K562 (cell line): ENCODE measurements around the gene PPM1H. TPM values are rescaled to one million over a fixed set of nuclear protein-coding genes. Genes with fewer than 3 reads are reported as not detected.

ENCODE experiments used
- CCNT2 ChIP-seq: IDR thresholded peaks from 2 replicates; pipeline ENCODE4 v1.6.1; 2011; ENCODE audit warnings: borderline replicate concordance, low read depth, mild to moderate bottlenecking, moderate library complexity, mixed read lengths, low read length; ENCODE audit not compliant: insufficient read length; ENCODE audit errors: extremely low read depth
- CHD4 ChIP-seq: fragments of 200-600 bp; sonication (generic); IDR thresholded peaks from 3 replicates; pipeline ENCODE4 v1.6.1; 2012; ENCODE audit warnings: low read depth, mild to moderate bottlenecking, mixed read lengths, low read length, inconsistent platforms; ENCODE audit not compliant: insufficient read depth, insufficient replicate concordance, poor library complexity, severe bottlenecking
- DDX20 ChIP-seq: fragments of 450-650 bp; IDR thresholded peaks from 2 replicates; pipeline ENCODE4 v1.6.1; 2016; ENCODE audit warnings: missing genetic modification characterization, low read depth, mild to moderate bottlenecking, missing compliant biosample characterization, moderate library complexity
- EP400 ChIP-seq: fragments of 450-650 bp; IDR thresholded peaks from 2 replicates; pipeline ENCODE4 v1.6.1; 2017; ENCODE audit warnings: antibody characterized with exemption, mild to moderate bottlenecking, moderate library complexity
- ETV1 ChIP-seq: fragments of 450-650 bp; conservative IDR thresholded peaks from 2 replicates; pipeline ENCODE4 v1.6.1; 2016; ENCODE audit warnings: missing genetic modification characterization, control low read depth, low read depth, missing compliant biosample characterization
- FIP1L1 ChIP-seq: fragments of 200-400 bp; formaldehyde crosslinking; IDR thresholded peaks from 2 replicates; pipeline ENCODE4 v1.6.1; 2018; ENCODE audit warnings: mild to moderate bottlenecking, low read depth, low read length; ENCODE audit not compliant: poor library complexity, severe bottlenecking
- HNRNPL ChIP-seq: fragments of 200-400 bp; formaldehyde crosslinking; IDR thresholded peaks from 2 replicates; pipeline ENCODE4 v1.6.1; 2017; ENCODE audit warnings: low read depth, mild to moderate bottlenecking, low read length
- L3MBTL2 ChIP-seq: fragments of 450-650 bp; IDR thresholded peaks from 2 replicates; pipeline ENCODE4 v1.6.1; 2016; ENCODE audit warnings: mild to moderate bottlenecking, moderate library complexity
- NCOR1 ChIP-seq: fragments of 450-650 bp; IDR thresholded peaks from 2 replicates; pipeline ENCODE4 v1.6.1; 2016; ENCODE audit warnings: mild to moderate bottlenecking, moderate library complexity
- NRF1 ChIP-seq, 2 experiments: fragments of 450-650 bp; IDR thresholded peaks in 1 of 2; conservative IDR thresholded peaks in 1 of 2; 2 replicates each; pipeline ENCODE4 v1.6.1; 2014; ENCODE audit warnings: mild to moderate bottlenecking in 2 of 2
- RCOR1 ChIP-seq, 2 experiments: IDR thresholded peaks; 2 replicates each; pipeline ENCODE4 v1.6.1; 2012; ENCODE audit warnings: low read depth in 2 of 2, low read length in 2 of 2, borderline replicate concordance in 1 of 2, improper control_type of control experiment in 1 of 2
- RNF2 ChIP-seq: sonication (generic); IDR thresholded peaks from 2 replicates; pipeline ENCODE4 v1.6.1; 2016
- SIN3B ChIP-seq: fragments of 450-650 bp; IDR thresholded peaks from 2 replicates; pipeline ENCODE4 v1.6.1; 2017; ENCODE audit warnings: low read depth, mild to moderate bottlenecking, moderate library complexity
- USF1 ChIP-seq: sonication (generic); formaldehyde crosslinking; IDR thresholded peaks from 2 replicates; pipeline ENCODE4 v1.9.0; 2022; ENCODE audit warnings: mild to moderate bottlenecking, missing genetic modification reagents
- ZNF134 ChIP-seq: fragments of 250-450 bp; sonication (Bioruptor Pico); conservative IDR thresholded peaks from 2 replicates; pipeline ENCODE4 v1.4.0; 2020
- ZNF253 ChIP-seq: fragments of 250-450 bp; sonication (Bioruptor Pico); conservative IDR thresholded peaks from 2 replicates; pipeline ENCODE4 v1.6.1; 2021; ENCODE audit warnings: mild to moderate bottlenecking
- ZNF444 ChIP-seq: fragments of 250-450 bp; sonication (Bioruptor Pico); IDR thresholded peaks from 2 replicates; pipeline ENCODE4 v1.4.0; 2020; ENCODE audit warnings: mild to moderate bottlenecking, moderate library complexity
- polyA plus RNA-seq, 8 experiments: library from polyadenylated mRNA; depleted of rRNA in 4 of 8; stranded (reverse) in 5 of 8; unstranded in 3 of 8; fragments of >200 nt; fragmentation: Nextera tagmentation in 2 of 8; fragmentation: Illumina TruSeq in 1 of 8; extraction: Ambion mirVana in 2 of 8; extraction: Trizol in 1 of 8; gene quantifications; 2 replicates each; pipeline versions ENCODE4 v1.2.1 to v1.2.3, GENCODE V29; 2011 to 2014; ENCODE audit warnings: inconsistent platforms in 1 of 8, missing spikeins in 1 of 8
- total RNA-seq, 7 experiments: library from RNA; depleted of rRNA in 6 of 7; stranded (reverse); fragments of >200 nt in 6 of 7; fragmentation: Illumina TruSeq in 2 of 7; extraction: Trizol in 2 of 7; gene quantifications; 2 replicates each; pipeline versions ENCODE4 v1.2.1 to v1.2.3, GENCODE V29; 2011 to 2021; ENCODE audit warnings: low replicate concordance in 1 of 7
- TF ChIP-seq, protein P1 (sequence below): fragments of 450-650 bp; IDR thresholded peaks from 2 replicates; pipeline ENCODE4 v1.6.1; 2016; ENCODE audit warnings: borderline replicate concordance
- TF ChIP-seq, protein P2 (sequence below): fragments of 200-800 bp; sonication (Bioruptor generic); IDR thresholded peaks from 2 replicates; pipeline ENCODE4 v1.6.1; 2017; ENCODE audit warnings: missing genetic modification characterization, missing compliant biosample characterization
- TF ChIP-seq, protein P3 (sequence below): sonication (generic); formaldehyde crosslinking; IDR thresholded peaks from 2 replicates; pipeline ENCODE4 v1.5.0; 2020; ENCODE audit warnings: missing genetic modification reagents
- TF ChIP-seq, protein P4 (sequence below): fragments of 250-450 bp; sonication (Bioruptor Pico); IDR thresholded peaks from 2 replicates; pipeline ENCODE4 v1.5.0; 2021

Gene PPM1H
- total and polyA plus RNA-seq, 9 of the 15 experiments (the other 6 are each of a cell fraction or from before 2014, with no cell fraction given) = 5.3 to 29.3 (median 11.3) TPM

DNA sequence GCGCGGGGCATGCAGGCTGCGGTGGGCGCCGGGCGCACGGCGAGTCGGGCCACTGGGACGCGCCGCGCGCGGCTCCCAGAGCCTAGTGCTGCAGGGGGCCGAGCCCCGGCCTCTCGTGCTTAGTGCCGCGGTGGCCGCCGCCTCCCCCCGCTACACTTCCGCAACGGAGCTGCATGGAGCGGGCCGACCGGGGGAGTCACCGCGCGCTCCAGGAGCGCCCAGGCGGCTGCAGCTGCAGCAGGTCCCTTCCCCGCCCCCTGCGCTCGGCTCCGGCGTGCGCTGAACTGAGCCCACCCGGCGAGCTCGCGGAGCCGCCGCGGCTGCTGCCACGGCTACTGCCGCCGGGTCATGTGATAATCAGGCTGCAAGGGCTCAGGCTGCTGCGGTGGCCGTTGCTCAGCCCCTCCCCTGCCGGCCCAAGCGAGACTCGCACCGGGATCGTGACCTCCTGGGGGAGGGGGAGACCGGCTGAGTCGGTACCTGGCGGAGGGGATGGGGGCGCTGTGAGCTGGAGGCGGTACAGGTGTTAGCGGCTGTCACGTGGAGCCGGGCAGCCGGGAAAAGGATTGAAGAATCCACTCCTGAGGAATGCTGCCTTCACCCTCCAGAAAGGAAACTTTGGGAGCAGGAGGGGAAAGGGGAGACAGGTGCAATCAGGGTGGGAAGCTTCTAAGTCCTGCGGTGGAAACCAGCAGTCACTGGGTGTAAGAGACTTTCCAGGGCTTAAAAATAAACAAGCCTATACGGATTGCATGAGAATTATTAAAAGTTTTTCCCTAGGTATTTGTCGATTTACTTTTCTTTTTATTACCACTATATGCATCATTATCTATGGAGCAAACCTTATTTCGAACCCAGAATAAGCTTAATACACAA lies at the start of gene PPM1H (continued):
- TF ChIP-seq, protein P1, sequence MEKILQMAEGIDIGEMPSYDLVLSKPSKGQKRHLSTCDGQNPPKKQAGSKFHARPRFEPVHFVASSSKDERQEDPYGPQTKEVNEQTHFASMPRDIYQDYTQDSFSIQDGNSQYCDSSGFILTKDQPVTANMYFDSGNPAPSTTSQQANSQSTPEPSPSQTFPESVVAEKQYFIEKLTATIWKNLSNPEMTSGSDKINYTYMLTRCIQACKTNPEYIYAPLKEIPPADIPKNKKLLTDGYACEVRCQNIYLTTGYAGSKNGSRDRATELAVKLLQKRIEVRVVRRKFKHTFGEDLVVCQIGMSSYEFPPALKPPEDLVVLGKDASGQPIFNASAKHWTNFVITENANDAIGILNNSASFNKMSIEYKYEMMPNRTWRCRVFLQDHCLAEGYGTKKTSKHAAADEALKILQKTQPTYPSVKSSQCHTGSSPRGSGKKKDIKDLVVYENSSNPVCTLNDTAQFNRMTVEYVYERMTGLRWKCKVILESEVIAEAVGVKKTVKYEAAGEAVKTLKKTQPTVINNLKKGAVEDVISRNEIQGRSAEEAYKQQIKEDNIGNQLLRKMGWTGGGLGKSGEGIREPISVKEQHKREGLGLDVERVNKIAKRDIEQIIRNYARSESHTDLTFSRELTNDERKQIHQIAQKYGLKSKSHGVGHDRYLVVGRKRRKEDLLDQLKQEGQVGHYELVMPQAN = peak; percentile 25; the same call in 1 of the 2 replicates
- TF ChIP-seq HNRNPL (0 out of 2 replicates have a peak, but pooled peaks have one; percentile 16), FIP1L1 (peak; percentile 37), CCNT2 (peak; percentile 82), RCOR1 (IDR thresholded peaks at IDR 0.05; ENCODE audit: borderline replicate concordance in 1 of 2, low read depth in 2 of 2, low read length in 2 of 2) (peak in 1 of 2 experiments; percentile 73; a peak in 2 of 4 replicates), L3MBTL2 (peak; percentile 89), USF1 (CRISPR knock-in tag) (peak; percentile 92), EP400 (peak; percentile 68; the same call in 1 of the 2 replicates), NRF1 (conservative IDR thresholded peaks at IDR 0.05 in 1 of 2, IDR thresholded peaks at IDR 0.05 in 1 of 2) (peak; percentile 54 to 58; a peak in 2 of 4 replicates), RNF2 (peak; percentile 66; the same call in 1 of the 2 replicates), ZNF444 (CRISPR knock-in tag) (0 out of 2 replicates have a peak, but pooled peaks have one; percentile 75), SIN3B (no peak), CHD4 (no peak), ZNF253 (CRISPR knock-in tag) (no peak), DDX20 (tag) (no peak), ETV1 (tag) (no peak), ZNF134 (no peak), NCOR1 (peak; percentile 20; the same call in 1 of the 2 replicates)
- TF ChIP-seq, protein P2, sequence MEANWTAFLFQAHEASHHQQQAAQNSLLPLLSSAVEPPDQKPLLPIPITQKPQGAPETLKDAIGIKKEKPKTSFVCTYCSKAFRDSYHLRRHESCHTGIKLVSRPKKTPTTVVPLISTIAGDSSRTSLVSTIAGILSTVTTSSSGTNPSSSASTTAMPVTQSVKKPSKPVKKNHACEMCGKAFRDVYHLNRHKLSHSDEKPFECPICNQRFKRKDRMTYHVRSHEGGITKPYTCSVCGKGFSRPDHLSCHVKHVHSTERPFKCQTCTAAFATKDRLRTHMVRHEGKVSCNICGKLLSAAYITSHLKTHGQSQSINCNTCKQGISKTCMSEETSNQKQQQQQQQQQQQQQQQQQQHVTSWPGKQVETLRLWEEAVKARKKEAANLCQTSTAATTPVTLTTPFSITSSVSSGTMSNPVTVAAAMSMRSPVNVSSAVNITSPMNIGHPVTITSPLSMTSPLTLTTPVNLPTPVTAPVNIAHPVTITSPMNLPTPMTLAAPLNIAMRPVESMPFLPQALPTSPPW (CRISPR knock-in tag) = peak; percentile 86
- TF ChIP-seq, protein P3, sequence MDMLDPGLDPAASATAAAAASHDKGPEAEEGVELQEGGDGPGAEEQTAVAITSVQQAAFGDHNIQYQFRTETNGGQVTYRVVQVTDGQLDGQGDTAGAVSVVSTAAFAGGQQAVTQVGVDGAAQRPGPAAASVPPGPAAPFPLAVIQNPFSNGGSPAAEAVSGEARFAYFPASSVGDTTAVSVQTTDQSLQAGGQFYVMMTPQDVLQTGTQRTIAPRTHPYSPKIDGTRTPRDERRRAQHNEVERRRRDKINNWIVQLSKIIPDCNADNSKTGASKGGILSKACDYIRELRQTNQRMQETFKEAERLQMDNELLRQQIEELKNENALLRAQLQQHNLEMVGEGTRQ (CRISPR knock-in tag) = peak; percentile 89
- TF ChIP-seq, protein P4, sequence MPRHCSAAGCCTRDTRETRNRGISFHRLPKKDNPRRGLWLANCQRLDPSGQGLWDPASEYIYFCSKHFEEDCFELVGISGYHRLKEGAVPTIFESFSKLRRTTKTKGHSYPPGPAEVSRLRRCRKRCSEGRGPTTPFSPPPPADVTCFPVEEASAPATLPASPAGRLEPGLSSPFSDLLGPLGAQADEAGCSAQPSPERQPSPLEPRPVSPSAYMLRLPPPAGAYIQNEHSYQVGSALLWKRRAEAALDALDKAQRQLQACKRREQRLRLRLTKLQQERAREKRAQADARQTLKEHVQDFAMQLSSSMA (CRISPR knock-in tag) = 0 out of 2 replicates have a peak, but pooled peaks have one; percentile 7
